ENCODE data around the gene HLA-B.
"Not testable (repeated sequence)": the region's sequence is repeated elsewhere in the genome, so short reads cannot be mapped to it uniquely, and the experiment has no call there.

HLA-B gene

DNA sequence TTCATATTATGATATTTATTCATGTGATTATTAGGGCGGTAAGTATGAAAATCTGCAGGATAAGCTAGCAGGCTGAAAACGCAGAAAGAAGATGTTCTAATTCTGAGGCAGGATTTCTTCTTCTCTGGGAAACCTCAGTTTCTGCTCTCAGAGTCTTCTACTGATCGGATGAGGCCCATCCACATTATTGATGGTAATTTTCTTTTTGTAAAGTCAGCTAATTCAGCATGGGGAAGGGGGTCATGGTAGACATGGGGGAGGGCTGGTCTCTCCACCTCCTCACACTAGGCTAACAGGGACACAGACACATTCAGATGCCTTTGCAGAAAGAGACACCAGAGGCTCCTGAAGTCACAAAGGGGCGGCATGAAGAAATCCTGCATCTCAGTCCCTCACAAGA lies 24.7 kb upstream of the HLA-B start:
- DNase-seq: no peak

DNA sequence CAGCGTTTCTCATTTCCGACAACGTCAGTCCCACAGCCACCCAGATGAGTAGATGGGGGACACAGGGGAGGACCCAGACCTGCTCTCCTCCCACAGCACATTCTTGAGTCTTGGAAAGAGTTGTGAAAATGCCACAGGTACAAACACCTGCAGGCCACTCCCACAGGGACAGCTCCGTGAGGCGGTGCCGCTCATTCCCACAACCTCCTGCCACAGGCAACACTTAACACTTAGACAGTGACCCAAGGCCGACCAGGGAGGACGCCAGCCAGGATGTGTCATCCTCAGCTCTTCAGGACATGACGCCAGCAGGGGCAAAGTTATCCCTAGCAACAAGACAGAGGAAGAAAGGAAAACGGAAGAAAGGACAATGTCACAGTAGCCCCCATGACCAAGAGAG lies 22.9 kb upstream of the HLA-B start:
- DNase-seq: no peak

DNA sequence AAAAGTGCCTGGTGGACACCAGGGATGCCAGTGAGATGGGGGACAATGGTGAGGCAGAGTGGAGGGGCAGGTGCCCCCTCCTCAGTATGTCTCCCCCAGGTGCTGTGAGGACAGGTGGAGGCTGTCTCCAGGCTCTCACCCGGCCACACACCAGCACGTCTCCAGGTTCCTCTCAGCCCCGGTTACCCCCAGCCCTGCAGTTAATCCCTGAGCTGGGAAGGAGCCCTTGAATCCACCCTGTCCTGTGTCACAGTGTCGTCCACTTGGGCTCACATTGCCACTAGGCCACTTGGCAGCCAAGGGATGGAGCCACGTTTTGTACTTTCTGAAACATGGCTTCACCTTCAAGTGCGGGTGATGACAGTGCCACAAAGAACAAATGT lies 21.7 kb upstream of the HLA-B start:
- DNase-seq: no peak

DNA sequence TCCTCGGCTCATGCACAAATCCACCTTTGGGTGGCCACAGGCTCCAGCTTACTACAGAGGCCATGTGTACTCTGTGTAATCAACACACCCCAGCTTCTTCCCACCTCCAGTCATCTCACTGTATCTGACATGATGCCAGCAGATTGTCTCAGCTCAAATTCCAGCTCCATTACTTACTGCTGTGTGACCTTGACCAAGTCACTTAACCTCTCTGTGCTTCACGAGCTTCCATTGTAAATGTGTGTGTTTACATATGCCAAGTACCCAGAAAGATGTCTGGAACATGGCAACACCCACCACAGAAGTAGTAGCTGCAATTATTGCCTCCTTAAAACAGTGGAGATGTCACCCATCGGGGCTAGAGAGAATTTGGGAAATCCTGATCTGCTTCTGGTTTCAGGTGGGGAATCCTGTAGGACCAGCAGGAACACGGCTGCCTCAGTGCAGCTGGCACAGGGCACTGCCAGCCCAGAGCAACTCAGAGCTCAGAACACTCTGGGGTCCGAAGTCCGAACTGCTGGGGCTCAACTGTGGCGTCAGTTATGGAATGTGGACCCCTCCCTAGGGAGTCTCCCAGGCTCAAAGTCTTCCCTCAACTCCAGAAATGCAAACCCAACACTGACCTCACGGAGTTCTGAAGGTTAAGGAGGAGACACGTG lies 21.2 kb upstream of the HLA-B start:
- DNase-seq: no peak

DNA sequence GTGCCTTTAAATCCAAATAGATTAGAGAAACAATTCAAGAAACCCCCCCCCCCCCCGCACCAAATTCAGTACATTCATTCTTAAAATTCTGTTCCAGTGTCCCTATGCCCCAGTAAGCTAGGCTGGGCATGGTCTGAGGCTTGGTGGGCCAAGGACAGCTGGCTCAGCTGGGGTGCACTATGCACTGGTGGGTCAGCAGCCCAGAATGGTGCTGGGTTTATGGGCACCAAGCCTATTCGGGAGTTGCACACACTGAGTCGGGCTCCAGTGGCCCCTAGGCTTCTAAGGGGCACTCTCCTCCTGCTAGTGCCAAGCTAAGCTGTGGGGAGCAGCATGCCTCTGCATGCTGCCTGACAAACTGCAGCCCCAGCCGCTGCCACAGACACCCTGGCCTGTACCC lies 20.1 kb upstream of the HLA-B start:
- no peak for DNase-seq

DNA sequence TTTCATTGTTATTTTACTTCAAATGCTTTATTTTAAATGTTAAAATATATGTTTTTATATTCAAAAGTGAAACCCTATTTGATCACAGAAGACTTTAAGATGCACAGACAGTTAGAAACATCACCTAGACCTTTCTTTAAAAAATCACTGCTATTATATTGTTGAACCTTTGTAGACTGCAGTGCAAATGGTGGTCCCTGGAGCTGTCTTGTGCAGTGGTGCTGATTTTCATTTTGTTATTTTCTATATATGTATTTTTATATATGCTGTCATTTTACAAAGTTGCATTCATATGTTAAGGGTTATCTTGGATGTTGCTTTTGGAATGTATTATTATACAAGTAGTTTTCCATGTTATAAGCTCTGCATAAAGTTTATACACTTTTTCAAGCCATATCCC lies 18.7 kb upstream of the HLA-B start:
- no peak for DNase-seq

DNA sequence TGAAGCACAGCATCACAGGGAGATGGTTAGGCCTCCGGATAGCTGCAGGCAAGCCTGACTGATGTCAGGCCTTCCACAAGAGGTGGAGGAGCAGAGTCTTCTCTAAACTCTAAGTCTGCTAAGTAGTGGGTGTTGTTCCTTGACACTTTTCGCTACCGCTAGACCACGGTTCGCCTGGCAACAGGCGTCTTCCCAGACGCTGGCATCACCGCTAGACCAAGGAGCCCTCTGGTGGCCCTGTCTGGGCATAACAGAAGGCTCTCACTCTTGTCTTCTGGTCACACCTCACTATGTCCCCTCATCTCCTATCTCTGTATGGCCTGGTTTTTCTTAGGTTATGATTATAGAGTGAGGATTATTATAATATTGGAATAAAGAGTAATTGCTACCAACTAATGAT lies 17.1 kb upstream of the HLA-B start:
- not testable (repeated sequence) for DNase-seq

DNA sequence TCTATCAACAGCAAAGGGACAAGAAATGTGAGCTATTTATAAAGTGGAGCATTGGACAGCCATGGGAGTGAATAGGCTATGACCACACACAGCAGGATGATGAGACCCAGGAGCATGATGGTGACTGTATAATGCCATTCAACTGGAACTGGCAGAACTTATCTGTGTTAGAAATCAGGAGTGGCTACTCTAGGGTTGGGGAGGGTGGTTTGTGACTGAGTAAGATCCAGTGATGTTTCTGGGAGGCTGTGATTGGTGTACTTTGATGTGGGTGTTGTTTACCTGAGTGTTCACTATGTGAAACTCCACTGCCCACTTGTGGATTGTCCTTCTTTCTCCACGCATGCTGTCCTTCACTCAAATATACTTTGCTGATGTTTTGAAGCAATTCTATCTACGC lies 11.5 kb upstream of the HLA-B start:
- no peak for DNase-seq

DNA sequence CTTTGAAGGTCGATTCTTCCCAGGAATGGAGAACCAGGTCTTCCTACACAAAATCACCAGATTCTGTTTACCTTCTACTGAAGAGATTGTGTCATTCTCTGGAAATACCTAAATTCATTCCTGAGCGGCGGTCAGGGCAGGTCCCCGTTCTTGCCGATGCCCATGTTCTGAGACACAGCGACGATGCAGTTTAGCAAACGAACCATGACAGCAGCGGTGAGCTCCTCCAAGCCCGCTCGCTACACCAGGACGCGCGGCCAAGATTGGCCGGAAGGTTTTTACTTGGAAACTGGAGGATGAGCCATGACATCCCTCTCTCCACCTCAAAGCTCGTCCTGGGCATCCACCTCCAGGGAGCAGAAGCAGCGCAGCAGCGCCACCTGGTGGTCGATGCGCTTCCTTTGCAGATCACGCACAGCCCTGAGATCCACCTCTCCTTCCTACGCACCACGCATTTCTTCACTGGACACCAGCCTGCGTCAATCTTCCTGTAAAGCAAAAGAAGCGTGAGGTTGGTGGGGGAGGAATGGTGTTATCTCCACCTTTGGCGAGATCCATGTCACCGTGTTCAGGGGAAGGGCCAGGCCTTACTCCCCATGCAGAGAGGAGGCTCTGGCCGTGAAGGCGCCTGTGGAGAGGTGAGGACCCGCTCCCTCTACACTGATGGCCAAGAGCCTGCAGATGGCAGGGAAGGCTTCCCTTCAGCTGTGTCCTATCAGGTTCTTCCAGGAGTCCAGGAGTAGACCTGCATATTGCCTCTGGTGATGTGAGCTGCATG lies 9.9 kb upstream of the HLA-B start:
- DNase-seq: peak; percentile 90

DNA sequence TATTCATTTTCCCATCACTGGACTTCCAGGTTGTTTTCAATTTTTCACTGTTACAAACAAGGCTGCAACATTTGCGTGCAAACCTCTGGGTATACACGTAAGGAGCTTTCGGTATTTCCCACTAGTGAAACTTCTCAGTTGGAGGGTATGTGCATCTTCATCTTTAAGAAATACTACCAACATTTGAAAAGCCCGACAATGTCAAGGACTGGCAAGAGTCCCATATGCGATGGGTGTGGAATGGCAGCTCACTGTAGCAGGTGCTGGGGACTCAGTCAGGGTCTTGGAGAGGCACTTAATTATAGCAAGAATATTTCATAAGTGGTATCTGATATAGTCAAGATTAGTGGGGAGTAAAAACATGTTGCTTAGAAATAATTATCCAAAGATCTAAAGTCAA lies 8.9 kb upstream of the HLA-B start:
- DNase-seq: no peak

DNA sequence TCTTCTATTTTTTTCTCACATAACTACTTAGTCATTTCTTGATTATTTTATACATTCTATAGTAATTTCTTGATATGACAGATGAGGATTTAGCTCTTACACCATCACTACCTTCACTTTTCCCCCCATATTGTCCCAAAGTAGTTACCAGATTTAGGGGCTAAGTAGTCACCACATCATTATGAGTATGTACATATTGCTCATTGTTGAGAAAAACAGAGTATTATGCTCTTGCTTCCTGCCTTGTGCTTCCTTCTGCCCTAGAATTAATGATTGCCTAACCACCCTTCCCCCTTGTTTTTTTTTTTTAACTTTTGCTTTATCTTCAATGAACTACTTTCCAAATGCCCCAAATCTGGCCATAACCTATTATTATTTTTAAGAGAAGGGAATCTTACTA lies 6.8 kb upstream of the HLA-B start:
- DNase-seq: no peak

DNA sequence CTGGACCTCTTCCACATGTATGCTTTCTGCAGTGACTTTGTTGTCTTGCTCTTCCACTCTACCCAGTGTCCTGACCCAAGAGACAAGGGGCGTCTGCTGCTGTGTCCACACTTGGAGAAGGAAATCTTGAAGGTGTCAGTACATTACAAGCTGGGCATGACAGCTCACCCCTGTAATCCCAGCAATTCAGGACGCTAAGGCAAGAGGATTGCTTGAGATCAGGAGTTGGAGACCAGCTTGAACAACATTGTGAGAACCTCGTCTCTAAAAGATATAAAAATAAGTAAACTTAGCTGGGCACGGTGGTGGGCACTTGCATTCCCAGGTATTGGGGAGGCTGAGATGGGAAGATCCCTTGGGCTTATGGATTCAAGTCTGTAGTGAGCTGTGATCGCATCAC lies 5.8 kb upstream of the HLA-B start:
- no peak for DNase-seq

DNA sequence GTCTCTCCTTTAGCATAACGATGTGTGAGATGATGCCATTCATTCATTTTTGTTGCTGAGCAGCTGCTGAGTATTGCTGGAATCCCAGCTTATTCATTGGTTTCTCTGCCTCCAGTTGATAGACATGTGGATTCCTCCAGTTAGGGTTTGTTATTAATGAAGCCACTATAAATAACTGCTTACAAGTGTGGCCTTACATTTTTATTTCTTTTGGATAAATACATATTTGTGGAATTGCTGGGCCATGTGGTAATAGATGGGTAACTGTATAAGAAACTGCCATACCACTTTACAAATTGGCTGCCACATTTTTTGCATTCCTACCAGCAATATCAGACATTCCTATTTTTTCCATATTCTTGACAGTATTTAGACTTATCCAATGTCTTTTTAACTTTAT lies 2.6 kb upstream of the HLA-B start:
- DNase-seq: no peak

DNA sequence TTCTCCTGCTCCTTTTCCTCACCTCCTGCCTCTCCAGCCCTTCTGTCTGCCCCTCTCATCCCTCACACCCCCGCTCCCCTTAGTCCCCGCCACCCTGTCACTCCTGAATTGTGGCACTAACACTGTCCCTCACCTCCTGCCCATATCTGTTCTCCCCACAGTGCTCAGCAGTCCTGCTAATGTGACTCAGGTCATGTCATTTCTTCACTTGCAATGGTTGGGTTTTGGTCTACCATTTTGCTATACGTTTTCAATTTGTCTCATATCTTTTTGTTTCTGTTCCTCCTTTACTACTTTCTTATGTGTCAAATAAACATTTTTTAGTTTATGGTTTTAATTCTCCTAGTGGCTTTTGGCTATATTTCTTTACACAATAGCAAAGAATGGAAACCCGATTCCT lies 1.3 kb upstream of the HLA-B start:
- no peak for DNase-seq

DNA sequence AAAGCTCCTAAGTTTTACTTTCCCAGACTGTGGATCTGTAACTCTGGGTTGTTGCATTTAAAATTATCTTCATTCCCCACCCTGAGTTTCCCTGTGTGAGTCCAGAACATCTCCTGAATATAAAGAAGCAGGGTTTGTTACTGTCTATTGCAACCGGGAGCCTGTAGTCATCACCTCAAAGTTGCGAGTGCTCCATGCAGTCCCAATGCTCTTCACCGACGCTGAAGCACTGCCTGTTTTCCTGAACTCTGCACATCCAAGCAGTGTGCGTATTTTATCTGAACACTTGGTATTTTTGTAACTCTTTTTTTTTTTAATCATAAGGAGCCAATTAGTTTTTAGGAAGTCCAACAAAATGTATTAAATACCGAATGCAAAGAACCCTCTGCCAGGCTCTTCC lies 907 bp upstream of the HLA-B start:
- DNase-seq: no peak

DNA sequence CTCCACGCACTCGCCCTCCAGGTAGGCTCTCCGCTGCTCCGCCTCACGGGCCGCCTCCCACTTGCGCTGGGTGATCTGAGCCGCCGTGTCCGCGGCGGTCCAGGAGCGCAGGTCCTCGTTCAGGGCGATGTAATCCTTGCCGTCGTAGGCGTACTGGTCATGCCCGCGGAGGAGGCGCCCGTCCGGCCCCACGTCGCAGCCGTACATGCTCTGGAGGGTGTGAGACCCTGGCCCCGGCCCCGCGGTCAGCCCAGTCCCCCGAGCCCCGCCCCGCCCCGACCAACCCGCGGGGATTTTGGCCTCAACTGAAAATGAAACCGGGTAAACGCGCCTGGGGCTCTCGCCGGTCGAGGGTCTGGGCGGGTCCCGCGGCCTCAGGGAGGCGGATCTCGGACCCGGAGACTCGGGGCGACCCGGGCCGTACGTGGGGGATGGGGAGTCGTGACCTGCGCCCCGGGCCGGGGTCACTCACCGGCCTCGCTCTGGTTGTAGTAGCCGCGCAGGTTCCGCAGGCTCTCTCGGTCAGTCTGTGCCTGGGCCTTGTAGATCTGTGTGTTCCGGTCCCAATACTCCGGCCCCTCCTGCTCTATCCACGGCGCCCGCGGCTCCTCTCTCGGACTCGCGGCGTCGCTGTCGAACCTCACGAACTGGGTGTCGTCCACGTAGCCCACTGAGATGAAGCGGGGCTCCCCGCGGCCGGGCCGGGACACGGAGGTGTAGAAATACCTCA lies 598 bp downstream of the HLA-B start:
- DNase-seq: peak; percentile 47

DNA sequence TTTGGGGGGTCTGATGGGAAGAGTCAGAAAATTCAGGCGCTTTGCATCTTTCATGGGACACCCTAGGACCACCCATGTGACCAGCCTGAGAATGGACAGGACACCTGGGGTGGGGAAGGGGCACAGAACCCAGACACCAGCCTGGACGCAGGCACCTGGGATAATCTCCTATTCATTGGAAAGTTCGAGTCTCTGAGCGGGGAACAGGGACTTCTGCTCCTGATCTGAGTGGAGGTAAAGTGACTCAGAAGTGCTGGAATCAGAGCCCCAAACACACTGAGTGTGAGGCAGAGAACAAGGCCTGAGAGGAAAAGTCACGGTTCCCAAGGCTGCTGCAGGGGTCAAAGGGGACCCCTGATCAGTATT lies 1.4 kb downstream of the HLA-B start:
- DNase-seq: peak; percentile 41

DNA sequence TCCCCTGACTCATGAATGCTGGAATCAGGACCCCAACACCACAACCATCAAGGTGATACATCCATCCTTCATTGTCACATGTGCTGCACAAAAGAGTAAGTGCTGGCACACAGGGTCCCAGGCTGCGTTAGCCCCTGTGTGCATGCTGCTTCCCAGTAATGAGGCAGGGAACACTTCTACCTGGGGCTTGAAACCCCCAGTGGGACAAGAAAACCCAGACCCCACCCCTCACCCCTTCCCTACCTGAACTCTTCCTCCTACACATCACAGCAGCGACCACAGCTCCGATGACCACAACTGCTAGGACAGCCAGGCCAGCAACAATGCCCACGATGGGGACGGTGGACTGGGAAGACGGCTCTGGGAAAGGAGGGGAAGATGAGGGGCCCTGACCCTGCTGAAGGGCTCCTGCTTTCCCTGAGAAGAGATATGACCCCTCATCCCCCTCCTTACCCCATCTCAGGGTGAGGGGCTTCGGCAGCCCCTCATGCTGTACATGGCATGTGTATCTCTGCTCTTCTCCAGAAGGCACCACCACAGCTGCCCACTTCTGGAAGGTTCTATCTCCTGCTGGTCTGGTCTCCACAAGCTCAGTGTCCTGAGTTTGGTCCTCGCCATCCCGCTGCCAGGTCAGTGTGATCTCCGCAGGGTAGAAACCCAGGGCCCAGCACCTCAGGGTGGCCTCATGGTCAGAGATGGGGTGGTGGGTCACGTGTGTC lies 2.0 kb downstream of the HLA-B start:
- DNase-seq: peak; percentile 36

DNA sequence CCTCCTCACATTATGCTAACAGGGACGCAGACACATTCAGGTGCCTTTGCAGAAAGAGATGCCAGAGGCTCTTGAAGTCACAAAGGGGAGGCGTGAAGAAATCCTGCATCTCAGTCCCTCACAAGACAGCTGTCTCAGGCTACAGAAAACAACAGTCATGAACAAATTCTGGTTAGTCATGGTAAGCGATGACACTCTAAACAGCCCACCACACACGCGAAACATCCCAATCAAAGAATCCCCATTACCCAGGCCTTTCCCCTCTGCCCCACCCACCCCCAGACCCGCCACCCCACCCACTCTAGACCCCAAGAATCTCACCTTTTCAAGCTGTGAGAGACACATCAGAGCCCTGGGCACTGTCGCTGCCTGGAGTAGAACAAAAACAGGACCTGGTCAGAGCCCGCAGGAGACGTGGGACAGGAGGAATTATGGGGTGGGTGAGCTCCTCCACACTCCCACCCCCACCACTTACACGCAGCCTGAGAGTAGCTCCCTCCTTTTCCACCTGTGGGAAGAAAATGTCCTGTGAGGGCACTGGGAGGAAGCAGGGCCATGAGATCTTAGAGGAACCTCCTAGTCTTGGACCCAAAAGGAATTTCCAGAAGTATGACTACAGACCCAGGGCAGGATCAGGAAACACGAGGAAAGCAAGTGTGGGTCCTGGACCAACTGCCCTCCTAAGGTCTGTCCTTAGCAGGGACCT lies 2.7 kb downstream of the HLA-B start:
- peak; percentile 39 for DNase-seq

DNA sequence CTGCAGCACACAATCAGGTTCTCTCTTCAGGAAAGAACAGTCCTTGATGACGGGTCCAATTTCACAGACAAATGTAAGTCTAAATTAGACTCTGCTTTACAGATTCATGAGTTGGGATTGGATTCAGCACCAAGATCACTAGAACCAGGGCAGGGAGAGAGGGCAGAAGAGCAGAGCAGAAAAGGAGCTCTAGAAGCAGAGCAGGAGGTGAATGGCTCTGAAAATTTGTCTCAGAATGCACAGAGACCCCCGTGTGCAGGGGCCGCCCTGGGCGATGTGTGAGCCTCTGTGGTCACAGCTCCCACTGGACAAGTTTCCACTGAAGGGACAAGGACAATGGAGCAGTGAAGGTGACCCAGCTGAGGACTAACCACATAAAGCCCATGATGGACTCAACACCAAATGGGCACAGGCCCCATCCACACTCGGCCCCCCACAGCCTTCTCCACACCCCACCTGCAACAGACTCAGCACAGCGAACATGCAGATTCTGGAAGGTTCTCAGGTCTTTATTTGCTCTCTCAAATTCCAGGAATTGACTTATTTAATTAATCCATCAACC lies 3.5 kb downstream of the HLA-B start:
- no peak for DNase-seq

DNA sequence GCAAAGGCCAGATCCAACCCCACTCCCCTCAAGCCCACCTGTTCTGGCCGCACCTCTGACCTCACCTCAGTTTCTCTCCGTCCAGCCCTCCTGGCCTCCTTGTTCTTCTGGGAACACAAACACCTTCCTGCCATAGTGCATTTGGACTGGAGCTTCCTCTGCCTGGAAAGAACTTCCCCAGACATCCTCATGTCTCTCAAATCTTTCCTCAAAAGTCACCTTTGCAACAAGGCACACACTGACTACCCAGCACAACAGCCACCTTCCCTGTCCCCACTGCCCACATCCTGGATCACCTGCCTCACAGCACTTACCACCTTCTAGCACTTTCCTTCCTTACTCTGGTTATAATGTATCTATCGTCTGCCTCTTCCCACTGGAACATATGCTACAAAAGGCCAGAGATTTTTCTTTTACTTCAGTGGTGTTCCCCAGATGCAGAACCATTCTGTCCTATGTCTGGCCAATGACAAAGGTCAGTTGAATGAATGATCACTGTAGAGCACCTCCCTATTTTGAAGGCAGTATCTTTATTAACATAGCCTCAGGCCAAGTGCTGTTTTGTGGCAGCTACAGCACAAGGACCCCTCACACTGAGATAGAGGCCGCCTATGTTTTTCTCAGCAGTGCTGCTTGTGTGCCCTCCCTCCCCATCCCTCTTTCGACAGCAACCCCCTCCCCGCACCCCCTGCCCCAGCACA lies 4.1 kb downstream of the HLA-B start:
- DNase-seq: peak; percentile 47

DNA sequence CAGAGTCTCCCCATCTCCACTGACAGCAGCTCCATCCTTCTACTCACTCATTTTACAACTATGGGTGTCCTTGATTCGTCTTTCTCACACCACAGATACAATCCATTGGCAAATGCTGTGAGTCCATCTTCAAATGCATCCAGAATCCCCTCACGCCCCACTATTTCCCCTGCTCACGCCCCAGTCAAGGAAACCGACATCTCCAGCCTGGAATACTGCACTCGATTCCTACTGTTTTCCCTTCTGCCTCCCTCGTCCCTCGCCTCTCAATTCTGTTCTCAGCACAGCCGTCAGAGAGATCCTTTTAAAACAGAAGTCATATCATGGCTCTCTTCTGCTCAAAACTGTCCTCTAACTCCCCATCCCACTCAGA lies 4.7 kb downstream of the HLA-B start:
- DNase-seq: peak; percentile 50

Data from activated T-cell treated with anti-CD3 and anti-CD28 coated beads, Interleukin-2, amount 50 U/mL, for 1 hour (primary cell).